GM21825 (cell line): Measurements from ENCODE around the gene SPTA1.

ENCODE experiments used
- ATAC-seq: cut with Tn5 transposase; IDR thresholded peaks from one replicate; pipeline ENCODE4 v1.9.1; 2021; ENCODE audit warnings: mild to moderate bottlenecking, moderate library complexity; ENCODE audit not compliant: unreplicated experiment

SPTA1 gene

GRCh38 chr1:158687037-158687436 is 522 bp upstream of the SPTA1 start:
- no peak for ATAC-seq

GRCh38 chr1:158685085-158685484 is 1.4 kb downstream of the SPTA1 start:
- no peak for ATAC-seq

GRCh38 chr1:158681606-158682005 is 4.9 kb downstream of the SPTA1 start:
- ATAC-seq, result no peak

GRCh38 chr1:158679289-158679688 is 7.2 kb downstream of the SPTA1 start:
- no peak for ATAC-seq

- ATAC-seq, result no peak
Observed at GRCh38 chr1:158675563-158676323, 10.8 kb downstream of the SPTA1 start.

GRCh38 chr1:158674302-158674701 is 12.2 kb downstream of the SPTA1 start:
- no peak for ATAC-seq

- ATAC-seq, result no peak
Observed at GRCh38 chr1:158666037-158666436, 20.5 kb downstream of the SPTA1 start.

- no peak for ATAC-seq
Observed at GRCh38 chr1:158654571-158654970, 31.9 kb downstream of the SPTA1 start.

- ATAC-seq, result no peak
Observed at GRCh38 chr1:158654086-158654485, 32.4 kb downstream of the SPTA1 start.

- no peak for ATAC-seq
Observed at GRCh38 chr1:158652721-158653334, 33.7 kb downstream of the SPTA1 start.

GRCh38 chr1:158649052-158649451 is 37.5 kb downstream of the SPTA1 start:
- ATAC-seq, result no peak

- no peak for ATAC-seq
Observed at GRCh38 chr1:158646465-158646864, 40.0 kb downstream of the SPTA1 start.

- ATAC-seq, result no peak
Observed at GRCh38 chr1:158644449-158644848, 42.1 kb downstream of the SPTA1 start.

- no peak for ATAC-seq
Observed at GRCh38 chr1:158638904-158639303, 47.6 kb downstream of the SPTA1 start.

GRCh38 chr1:158638146-158638545 is 48.4 kb downstream of the SPTA1 start:
- ATAC-seq, result no peak

GRCh38 chr1:158613764-158614163 is 72.8 kb downstream of the SPTA1 start:
- no peak for ATAC-seq

- no peak for ATAC-seq
Observed at GRCh38 chr1:158611916-158612315, 74.6 kb downstream of the SPTA1 start.

- no peak for ATAC-seq
Observed at GRCh38 chr1:158607296-158607695, 79.2 kb downstream of the SPTA1 start.

- no peak for ATAC-seq
Observed at GRCh38 chr1:158604968-158605367, 81.5 kb downstream of the SPTA1 start, which contains the start of gene OR10Z1. OR10Z1 (plus strand) TSS chr1:158605268; CDS start chr1:158606439, 1,171 bp downstream.

GRCh38 chr1:158600735-158601134 is 85.8 kb downstream of the SPTA1 start:
- no peak for ATAC-seq

- ATAC-seq, result no peak
Observed at GRCh38 chr1:158586942-158587341, 99.6 kb downstream of the SPTA1 start.

- ATAC-seq, result no peak
Observed at GRCh38 chr1:158583962-158584361, 102.6 kb downstream of the SPTA1 start.
